ENCODE results near the gene SIGLEC6. TPM values are rescaled to one million over a fixed set of nuclear protein-coding genes. Genes with fewer than 3 reads are reported as not detected.

SIGLEC6 gene
- total RNA-seq, 1 donor from 2014 or later, result 6.6 TPM

DNA sequence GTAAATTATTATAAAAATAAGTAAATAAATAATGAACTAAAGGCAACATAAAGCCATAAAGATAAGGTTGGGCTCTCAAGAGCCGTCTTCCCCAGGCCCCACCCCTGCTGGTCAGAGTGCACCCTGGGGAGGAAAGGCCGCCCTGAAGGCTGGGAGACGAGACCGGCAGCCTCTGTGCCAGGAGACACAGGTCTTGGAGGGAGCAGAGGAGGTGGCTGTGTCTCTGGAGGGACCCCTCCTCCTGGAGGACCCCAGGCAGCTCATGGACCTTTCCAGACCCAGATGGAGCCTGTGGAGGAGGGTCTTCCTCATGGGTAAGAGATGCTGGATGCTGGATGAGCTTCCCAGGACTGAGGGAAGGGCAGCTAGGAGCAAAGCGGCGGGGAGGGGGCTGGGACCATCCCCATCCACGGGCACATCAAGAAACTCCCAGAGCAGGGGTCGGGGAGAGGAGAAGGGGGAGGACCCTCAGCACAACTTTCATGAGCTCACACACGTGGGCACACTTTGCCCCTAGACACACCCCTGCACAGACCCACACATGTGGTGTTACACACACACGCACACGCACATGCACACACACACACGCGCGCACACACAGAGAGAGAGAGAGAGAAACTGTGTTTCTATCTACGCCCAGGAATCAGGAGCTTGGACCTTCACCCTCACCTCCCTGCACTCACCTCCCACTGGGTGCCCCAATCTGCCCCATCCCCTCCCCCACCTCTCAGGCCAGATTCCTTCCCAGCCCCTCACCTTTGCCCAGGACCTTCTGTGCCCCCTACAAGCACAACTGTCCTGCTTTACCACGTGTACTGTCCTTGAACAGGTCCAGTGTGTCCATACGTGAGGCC lies 52.9 kb downstream of the SIGLEC6 start, which contains the start of gene CEACAM18:
CEACAM18 (plus strand) TSS at position 159 of the 854 bp plus-strand sequence.
- peak in 1 of 2 donors; percentile 28 for DNase-seq (ENCODE audit: low spot score in 2 of 2)
- Histone ChIP-seq H3K9me3 (no peaks in the 10 kb centered on the region), H3K4me1 (no peaks in the 10 kb centered on the region), H3K36me3 (no peaks in the 10 kb centered on the region), H3K4me3 (no peak within 1 kb of the TSS), H3K27ac (no peak within 1 kb of the TSS), H3K27me3 (no peaks in the 10 kb centered on the region)
- no peak for TF ChIP-seq CTCF (IDR thresholded peaks at IDR 0.05)
- intact Hi-C loops (cut with DNase I), result loop anchor here (10.0 kb wide), 1 partner anchor 296 kb away; no protein-coding TSS in a partner anchor

DNA sequence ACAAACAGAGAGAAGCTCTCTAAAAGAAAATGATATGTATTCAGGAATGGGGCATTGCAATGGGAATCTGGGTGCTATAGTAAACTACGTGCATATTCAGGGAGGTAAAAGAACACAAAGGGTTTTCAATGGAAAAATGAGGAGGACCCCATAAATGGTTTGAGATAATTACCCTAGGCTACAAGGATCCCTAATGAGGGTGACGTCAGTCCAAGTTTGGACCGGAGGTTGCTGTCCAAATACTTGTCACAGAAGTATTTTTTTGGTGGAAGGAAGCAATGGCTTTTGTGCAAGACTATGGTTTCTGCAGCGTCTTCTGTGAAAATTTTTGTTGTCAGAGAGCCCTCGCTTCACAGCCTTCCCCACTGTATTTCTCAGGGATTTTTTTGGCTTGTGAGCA lies 54.1 kb downstream of the SIGLEC6 start:
- no peak overlapping the region for H3K4me3 ChIP-seq
- H3K36me3 ChIP-seq, result no peaks in the 10 kb centered on the region
- intact Hi-C loops (cut with DNase I), result loop anchor here (10.0 kb wide), 1 partner anchor 297 kb away; no protein-coding TSS in a partner anchor
- no peak for TF ChIP-seq CTCF (IDR thresholded peaks at IDR 0.05)
- no peak for DNase-seq (ENCODE audit: low spot score in 2 of 2)
- no peak overlapping the region for H3K27ac ChIP-seq
- no peaks in the 10 kb centered on the region for H3K9me3 ChIP-seq
- no peaks in the 10 kb centered on the region for H3K27me3 ChIP-seq
- no peaks in the 10 kb centered on the region for H3K4me1 ChIP-seq

DNA sequence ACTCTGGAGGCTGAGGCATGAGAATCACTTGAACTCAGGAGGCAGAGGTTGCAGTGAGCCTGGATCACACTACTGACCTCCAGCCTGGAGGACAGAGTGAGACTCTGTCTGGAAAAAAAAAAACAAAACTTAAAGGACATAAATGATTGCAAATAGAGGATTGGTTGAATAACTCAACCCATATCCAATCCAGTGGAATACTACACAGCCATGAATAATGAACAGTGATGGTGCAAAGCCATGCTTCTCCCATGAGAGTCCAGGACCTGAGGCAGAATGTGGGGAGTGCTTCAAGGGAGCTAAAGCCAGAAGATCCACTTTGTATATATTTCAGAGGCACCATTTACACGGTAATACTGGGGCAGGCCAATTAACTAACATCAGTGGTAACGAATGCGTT lies 55.3 kb downstream of the SIGLEC6 start:
- Histone ChIP-seq H3K9me3 (no peaks in the 10 kb centered on the region), H3K4me1 (no peaks in the 10 kb centered on the region), H3K27me3 (no peaks in the 10 kb centered on the region), H3K27ac (no peak overlapping the region), H3K36me3 (no peaks in the 10 kb centered on the region), H3K4me3 (no peak overlapping the region)
- TF ChIP-seq CTCF (IDR thresholded peaks at IDR 0.05), result no peak
- intact Hi-C loops (cut with DNase I), result loop anchor here (10.0 kb wide), 1 partner anchor 299 kb away; no protein-coding TSS in a partner anchor
- DNase-seq (ENCODE audit: low spot score in 2 of 2), result no peak

DNA sequence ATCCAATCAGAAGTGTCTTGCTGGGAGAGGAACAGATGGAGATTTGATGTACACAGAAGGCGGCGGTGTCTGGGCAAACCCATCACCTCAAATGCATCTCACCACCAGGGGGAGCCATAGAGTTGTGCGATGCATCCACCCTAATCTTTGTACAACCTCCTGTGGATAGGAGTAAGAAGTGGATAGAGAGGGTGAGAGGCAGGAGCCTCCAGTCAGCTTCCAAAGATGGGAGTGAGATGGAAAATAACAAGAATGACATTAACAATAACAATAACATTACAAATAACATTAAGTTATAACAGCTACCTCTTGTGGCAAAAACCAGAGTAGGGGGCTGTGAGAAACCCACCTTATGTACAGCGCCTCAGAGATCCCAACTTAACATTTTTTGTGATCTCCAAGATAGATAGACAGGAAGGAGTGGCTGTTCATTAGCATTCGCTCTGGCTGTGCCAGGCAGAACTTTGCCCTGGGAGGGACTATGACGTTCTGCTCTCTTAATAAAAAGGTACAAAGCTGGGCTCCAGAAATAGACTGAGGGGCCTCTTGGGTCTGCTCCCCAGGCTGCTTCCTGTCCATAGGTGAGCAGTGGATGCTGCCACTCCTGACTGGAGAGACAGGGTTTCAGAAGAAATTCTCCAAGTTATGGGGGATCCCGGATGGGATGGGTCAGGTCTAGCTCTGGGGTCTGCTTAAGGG lies 58.3 kb downstream of the SIGLEC6 start:
- no peak overlapping the region for H3K4me3 ChIP-seq
- no peaks in the 10 kb centered on the region for H3K36me3 ChIP-seq
- H3K4me1 ChIP-seq, result no peaks in the 10 kb centered on the region
- TF ChIP-seq CTCF (IDR thresholded peaks at IDR 0.05), result peak; percentile 68 to 80 (median 80)
- H3K27me3 ChIP-seq, result no peaks in the 10 kb centered on the region
- peak in 1 of 2 donors; percentile 86 for DNase-seq (ENCODE audit: low spot score in 2 of 2)
- no peaks in the 10 kb centered on the region for H3K9me3 ChIP-seq
- no peak overlapping the region for H3K27ac ChIP-seq
- intact Hi-C loops (cut with DNase I), result loop anchor here (1.0 to 10.0 kb wide), 2 partner anchors 184 to 302 kb away; no protein-coding TSS in a partner anchor

GRCh38 chr19:51472607-51473006 lies 58.9 kb downstream of the SIGLEC6 start:
- Histone ChIP-seq H3K36me3 (no peaks in the 10 kb centered on the region), H3K4me1 (no peaks in the 10 kb centered on the region), H3K27me3 (no peaks in the 10 kb centered on the region), H3K27ac (no peak overlapping the region), H3K9me3 (no peaks in the 10 kb centered on the region), H3K4me3 (no peak overlapping the region)
- TF ChIP-seq CTCF (IDR thresholded peaks at IDR 0.05), result no peak
- intact Hi-C loops (cut with DNase I), result loop anchor here (1.0 to 10.0 kb wide), 2 partner anchors 185 to 302 kb away; no protein-coding TSS in a partner anchor
- DNase-seq (ENCODE audit: low spot score in 2 of 2), result no peak

Measured in ascending aorta (tissue), 2 donors.